ENCODE measurements around the gene CRYBG3.
"Not testable (repeated sequence)": the region's sequence is repeated elsewhere in the genome, so short reads cannot be mapped to it uniquely, and the experiment has no call there.

Gene CRYBG3

GRCh38 chr3:97896547-97896946 is 74.7 kb downstream of the CRYBG3 start:
- DNase-seq (ENCODE audit: low read depth), result no peak

GRCh38 chr3:97899331-97899730 is 77.5 kb downstream of the CRYBG3 start:
- DNase-seq (ENCODE audit: low read depth), result no peak

GRCh38 chr3:97901313-97902248 is 79.8 kb downstream of the CRYBG3 start:
- no peak for DNase-seq (ENCODE audit: low read depth)

GRCh38 chr3:97909830-97910229 is 88.0 kb downstream of the CRYBG3 start:
- DNase-seq (ENCODE audit: low read depth), result not testable (repeated sequence)

GRCh38 chr3:97910236-97910831 is 88.5 kb downstream of the CRYBG3 start:
- DNase-seq (ENCODE audit: low read depth), result not testable (repeated sequence)

GRCh38 chr3:97910931-97911351 is 89.1 kb downstream of the CRYBG3 start:
- DNase-seq (ENCODE audit: low read depth), result no peak

- DNase-seq (ENCODE audit: low read depth), result no peak
Observed at GRCh38 chr3:97911459-97911858, 89.6 kb downstream of the CRYBG3 start.

GRCh38 chr3:97914388-97914787 is 92.6 kb downstream of the CRYBG3 start:
- DNase-seq (ENCODE audit: low read depth), result no peak

- DNase-seq (ENCODE audit: low read depth), result no peak
Observed at GRCh38 chr3:97916576-97916975, 94.8 kb downstream of the CRYBG3 start.

GRCh38 chr3:97917813-97918536 is 96.2 kb downstream of the CRYBG3 start:
- DNase-seq (ENCODE audit: low read depth), result no peak

GRCh38 chr3:97927704-97928103 is 105.9 kb downstream of the CRYBG3 start:
- no peak for DNase-seq (ENCODE audit: low read depth)

- no peak for DNase-seq (ENCODE audit: low read depth)
Observed at GRCh38 chr3:97928986-97929385, 107.2 kb downstream of the CRYBG3 start.

GRCh38 chr3:97930018-97930417 is 108.2 kb downstream of the CRYBG3 start:
- DNase-seq (ENCODE audit: low read depth), result no peak

GRCh38 chr3:97931218-97931617 is 109.4 kb downstream of the CRYBG3 start:
- no peak for DNase-seq (ENCODE audit: low read depth)

- DNase-seq (ENCODE audit: low read depth), result no peak
Observed at GRCh38 chr3:97932387-97932801, 110.6 kb downstream of the CRYBG3 start.

- no peak for DNase-seq (ENCODE audit: low read depth)
Observed at GRCh38 chr3:97934980-97935695, 113.3 kb downstream of the CRYBG3 start.

- DNase-seq (ENCODE audit: low read depth), result no peak
Observed at GRCh38 chr3:97935842-97936241, 114.0 kb downstream of the CRYBG3 start.

- DNase-seq (ENCODE audit: low read depth), result no peak
Observed at GRCh38 chr3:97937205-97937604, 115.4 kb downstream of the CRYBG3 start.

GRCh38 chr3:97938444-97938843 is 116.6 kb downstream of the CRYBG3 start:
- DNase-seq (ENCODE audit: low read depth), result no peak

- DNase-seq (ENCODE audit: low read depth), result no peak
Observed at GRCh38 chr3:97939401-97939800, 117.6 kb downstream of the CRYBG3 start.

GRCh38 chr3:97940034-97940433 is 118.2 kb downstream of the CRYBG3 start:
- no peak for DNase-seq (ENCODE audit: low read depth)
